SK-N-MC (cell line): ENCODE results near the gene MBTPS1.

Experiments
- EZH2 ChIP-seq: fragments of 200-600 bp; sonication (generic); IDR thresholded peaks from one replicate; pipeline ENCODE4 v1.6.1; 2017; ENCODE audit warnings: antibody characterized with exemption
- POLR2AphosphoS5 ChIP-seq: IDR thresholded peaks from 2 replicates; pipeline ENCODE4 v1.6.1; 2012; ENCODE audit warnings: mild to moderate bottlenecking, low read depth, low read length, borderline replicate concordance

- no peak for TF ChIP-seq EZH2
- no peak for TF ChIP-seq POLR2AphosphoS5
Measured at GRCh38 chr16:84085773-84086172, 31.0 kb downstream of the MBTPS1 start.
